HepG2 (cell line): ENCODE measurements around the gene TTC19. TPM values are rescaled to one million over a fixed set of nuclear protein-coding genes. Genes with fewer than 3 reads are reported as not detected.

Experiments
- ATF7 ChIP-seq, 2 experiments: fragments of 450-650 bp in 1 of 2; sonication (generic) in 1 of 2; formaldehyde crosslinking in 1 of 2; IDR thresholded peaks; 2 replicates each; pipeline versions ENCODE4 v1.4.0 to v1.6.1; 2016 to 2020; ENCODE audit warnings: antibody characterized with exemption in 1 of 2, mild to moderate bottlenecking in 1 of 2, missing genetic modification reagents in 1 of 2
- ETV5 ChIP-seq: IDR thresholded peaks from 2 replicates; pipeline ENCODE4 v1.6.1; 2018; ENCODE audit warnings: missing biosample characterization, missing genetic modification reagents, inconsistent platforms, borderline replicate concordance
- FOXK2 ChIP-seq: fragments of 450-650 bp; IDR thresholded peaks from 2 replicates; pipeline ENCODE4 v1.6.1; 2016
- GLMP ChIP-seq: sonication (generic); formaldehyde crosslinking; IDR thresholded peaks from 2 replicates; pipeline ENCODE4 v1.9.0; 2021; ENCODE audit warnings: missing genetic modification reagents, mild to moderate bottlenecking, borderline replicate concordance
- MZF1 ChIP-seq: sonication (generic); formaldehyde crosslinking; IDR thresholded peaks from 2 replicates; pipeline ENCODE4 v1.8.1; 2023; ENCODE audit warnings: mild to moderate bottlenecking, missing genetic modification reagents, borderline replicate concordance
- RXRA ChIP-seq: sonication (generic); formaldehyde crosslinking; IDR thresholded peaks from 2 replicates; pipeline ENCODE4 v1.5.1; 2020; ENCODE audit warnings: missing genetic modification reagents
- YY1 ChIP-seq: IDR thresholded peaks from 2 replicates; pipeline ENCODE4 v1.6.1; 2011; ENCODE audit warnings: low read length, low read depth, moderate library complexity, mild to moderate bottlenecking; ENCODE audit not compliant: insufficient read depth, insufficient replicate concordance
- ZBTB2 ChIP-seq: sonication (generic); formaldehyde crosslinking; IDR thresholded peaks from 2 replicates; pipeline ENCODE4 v1.8.0; 2022; ENCODE audit warnings: low read depth, missing genetic modification reagents
- ZFP36L2 ChIP-seq: sonication (generic); formaldehyde crosslinking; IDR thresholded peaks from 2 replicates; pipeline ENCODE4 v1.4.0; 2020; ENCODE audit warnings: missing genetic modification reagents
- ZNF121 ChIP-seq: sonication (generic); formaldehyde crosslinking; IDR thresholded peaks from 2 replicates; pipeline ENCODE4 v1.5.0; 2020; ENCODE audit warnings: mild to moderate bottlenecking, missing genetic modification reagents
- ZNF235 ChIP-seq: sonication (generic); formaldehyde crosslinking; IDR thresholded peaks from 2 replicates; pipeline ENCODE4 v1.8.1; 2023; ENCODE audit warnings: mild to moderate bottlenecking, missing genetic modification reagents, borderline replicate concordance
- ZNF703 ChIP-seq: sonication (generic); formaldehyde crosslinking; IDR thresholded peaks from 2 replicates; pipeline ENCODE4 v1.5.1; 2020; ENCODE audit warnings: missing genetic modification reagents, mild to moderate bottlenecking, moderate library complexity, borderline replicate concordance
- ZNF710 ChIP-seq: sonication (generic); formaldehyde crosslinking; IDR thresholded peaks from 2 replicates; pipeline ENCODE4 v1.5.0; 2020; ENCODE audit warnings: mild to moderate bottlenecking, missing genetic modification reagents, borderline replicate concordance
- polyA plus RNA-seq, 8 experiments: library from polyadenylated mRNA; depleted of rRNA in 3 of 8; stranded (reverse) in 7 of 8; unstranded in 1 of 8; fragments of >200 nt; fragmentation: Illumina TruSeq in 4 of 8; extraction: Trizol in 4 of 8; gene quantifications; 2 replicates each; pipeline versions ENCODE4 v1.2.1 to v1.2.3, GENCODE V29; 2011 to 2016; ENCODE audit warnings: low read depth in 4 of 8, missing spikeins in 1 of 8, mixed read lengths in 1 of 8; ENCODE audit not compliant: insufficient read depth in 1 of 8
- total RNA-seq, 5 experiments: library from RNA; depleted of rRNA; stranded (reverse); fragments of >200 nt; fragmentation: Illumina TruSeq; extraction: Trizol; gene quantifications; 2 replicates each; pipeline ENCODE4 v1.2.3, GENCODE V29; 2016; ENCODE audit warnings: low read depth in 1 of 5
- TF ChIP-seq, protein P1 (sequence below): sonication (generic); formaldehyde crosslinking; IDR thresholded peaks from 2 replicates; pipeline ENCODE4 v1.4.0; 2020; ENCODE audit warnings: mild to moderate bottlenecking, missing genetic modification reagents
- TF ChIP-seq, protein P2 (sequence below): sonication (generic); formaldehyde crosslinking; IDR thresholded peaks from 2 replicates; pipeline ENCODE4 v1.8.0; 2023; ENCODE audit warnings: mild to moderate bottlenecking, missing genetic modification reagents
- TF ChIP-seq, protein P3 (sequence below), 2 experiments: fragments of 450-650 bp in 1 of 2; sonication (generic) in 1 of 2; formaldehyde crosslinking; IDR thresholded peaks; 2 replicates each; pipeline versions ENCODE4 v1.5.0 to v1.8.0; 2020 to 2022; ENCODE audit warnings: mild to moderate bottlenecking in 1 of 2, missing genetic modification reagents in 1 of 2

TTC19 gene
- total and polyA plus RNA-seq, 2 of the 13 experiments (the other 11 are each of a cell fraction or from before 2014, with no cell fraction given) = 4.4 to 24.3 TPM

GRCh38 chr17:15999141-15999973, at the start of gene TTC19, which contains the start of gene ZSWIM7 (continued):
- peak; percentile 88 for TF ChIP-seq ZNF710 (CRISPR knock-in tag)
- TF ChIP-seq ATF7 (IDR thresholded peaks at IDR 0.05) = no peak
- TF ChIP-seq ATF7 (CRISPR knock-in tag; IDR thresholded peaks at IDR 0.05) = no peak
- TF ChIP-seq, protein P1, sequence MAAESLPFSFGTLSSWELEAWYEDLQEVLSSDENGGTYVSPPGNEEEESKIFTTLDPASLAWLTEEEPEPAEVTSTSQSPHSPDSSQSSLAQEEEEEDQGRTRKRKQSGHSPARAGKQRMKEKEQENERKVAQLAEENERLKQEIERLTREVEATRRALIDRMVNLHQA (CRISPR knock-in tag) = no peak
- TF ChIP-seq, protein P2, sequence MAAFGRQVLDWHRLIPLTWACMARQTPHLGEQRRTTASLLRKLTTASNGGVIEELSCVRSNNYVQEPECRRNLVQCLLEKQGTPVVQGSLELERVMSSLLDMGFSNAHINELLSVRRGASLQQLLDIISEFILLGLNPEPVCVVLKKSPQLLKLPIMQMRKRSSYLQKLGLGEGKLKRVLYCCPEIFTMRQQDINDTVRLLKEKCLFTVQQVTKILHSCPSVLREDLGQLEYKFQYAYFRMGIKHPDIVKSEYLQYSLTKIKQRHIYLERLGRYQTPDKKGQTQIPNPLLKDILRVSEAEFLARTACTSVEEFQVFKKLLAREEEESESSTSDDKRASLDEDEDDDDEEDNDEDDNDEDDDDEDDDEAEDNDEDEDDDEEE (CRISPR knock-in tag) = peak; percentile 81
- TF ChIP-seq ETV5 = peak; percentile 76
- TF ChIP-seq FOXK2 = no peak
- TF ChIP-seq, protein P3, sequence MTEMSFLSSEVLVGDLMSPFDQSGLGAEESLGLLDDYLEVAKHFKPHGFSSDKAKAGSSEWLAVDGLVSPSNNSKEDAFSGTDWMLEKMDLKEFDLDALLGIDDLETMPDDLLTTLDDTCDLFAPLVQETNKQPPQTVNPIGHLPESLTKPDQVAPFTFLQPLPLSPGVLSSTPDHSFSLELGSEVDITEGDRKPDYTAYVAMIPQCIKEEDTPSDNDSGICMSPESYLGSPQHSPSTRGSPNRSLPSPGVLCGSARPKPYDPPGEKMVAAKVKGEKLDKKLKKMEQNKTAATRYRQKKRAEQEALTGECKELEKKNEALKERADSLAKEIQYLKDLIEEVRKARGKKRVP (CRISPR knock-in tag; IDR thresholded peaks at IDR 0.05) = peak in 1 of 2 experiments; percentile 84; a peak in 2 of 4 replicates
- TF ChIP-seq MZF1 (CRISPR knock-in tag) = no peak
- 0 out of 2 replicates have a peak, but pooled peaks have one; percentile 67 for TF ChIP-seq ZNF121 (CRISPR knock-in tag)
- peak; percentile 58; the same call in 1 of the 2 replicates for TF ChIP-seq ZNF235
- peak; percentile 98 for TF ChIP-seq ZBTB2 (CRISPR knock-in tag)
- TF ChIP-seq YY1 = peak; percentile 90
- TF ChIP-seq ZFP36L2 (CRISPR knock-in tag) = peak; percentile 96
- no peak; the same call in 1 of the 2 replicates for TF ChIP-seq ZNF703 (CRISPR knock-in tag)
- TF ChIP-seq RXRA (CRISPR knock-in tag) = peak; percentile 94
- TF ChIP-seq GLMP (CRISPR knock-in tag) = no peak
